DMS114 treated with DMSO at 0.1 percent for 48 hours (cell line): Measurements from ENCODE around the gene PPM1F.
A peak's percentile ranks its signal among the peaks of the same experiment; 100 is the strongest.
"Not testable (repeated sequence)": the region's sequence is repeated elsewhere in the genome, so short reads cannot be mapped to it uniquely, and the experiment has no call there.

Experiments used
- DNase-seq: peaks from one replicate; lab custom pipeline; 2025; ENCODE audit not compliant: unreplicated experiment; lab: John Stamatoyannopoulos, UW

PPM1F gene

GRCh38 chr22:21942407-21943343 is 10.0 kb downstream of the PPM1F start:
- DNase-seq, result no peak

GRCh38 chr22:21941921-21942320 is 10.7 kb downstream of the PPM1F start:
- no peak for DNase-seq

GRCh38 chr22:21940521-21940920 is 12.1 kb downstream of the PPM1F start:
- no peak for DNase-seq

GRCh38 chr22:21939935-21940334 is 12.7 kb downstream of the PPM1F start:
- not testable (repeated sequence) for DNase-seq

- DNase-seq, result no peak
Measured at GRCh38 chr22:21939461-21939913, 13.2 kb downstream of the PPM1F start.

- no peak for DNase-seq
Measured at GRCh38 chr22:21938906-21939305, 13.7 kb downstream of the PPM1F start.

- peak; percentile 74 for DNase-seq
Measured at GRCh38 chr22:21938071-21938822, 14.4 kb downstream of the PPM1F start.

- no peak for DNase-seq
Measured at GRCh38 chr22:21937821-21938070, 14.9 kb downstream of the PPM1F start.

GRCh38 chr22:21937041-21937820 is 15.4 kb downstream of the PPM1F start:
- DNase-seq, result no peak

- no peak for DNase-seq
Measured at GRCh38 chr22:21936151-21936775, 16.4 kb downstream of the PPM1F start.

GRCh38 chr22:21933910-21934309 is 18.7 kb downstream of the PPM1F start:
- no peak for DNase-seq

- no peak for DNase-seq
Measured at GRCh38 chr22:21933413-21933812, 19.2 kb downstream of the PPM1F start.

- no peak for DNase-seq
Measured at GRCh38 chr22:21932347-21932746, 20.3 kb downstream of the PPM1F start.

GRCh38 chr22:21931056-21931455 is 21.6 kb downstream of the PPM1F start:
- DNase-seq, result no peak

GRCh38 chr22:21929253-21929652 is 23.4 kb downstream of the PPM1F start:
- DNase-seq, result no peak

GRCh38 chr22:21928048-21928447 is 24.6 kb downstream of the PPM1F start:
- DNase-seq, result no peak

- no peak for DNase-seq
Measured at GRCh38 chr22:21927174-21927823, 25.3 kb downstream of the PPM1F start.

- no peak for DNase-seq
Measured at GRCh38 chr22:21926728-21927127, 25.9 kb downstream of the PPM1F start.

- DNase-seq, result no peak
Measured at GRCh38 chr22:21923163-21923561, 29.5 kb downstream of the PPM1F start.

- no peak for DNase-seq
Measured at GRCh38 chr22:21922370-21923162, 30.1 kb downstream of the PPM1F start.
